Activated CD4-positive, alpha-beta T cell treated with anti-CD3 and anti-CD28 coated beads for 24 hours (primary cell): ENCODE results near the gene NCOR2.
"Not testable (repeated sequence)": the region's sequence is repeated elsewhere in the genome, so short reads cannot be mapped to it uniquely, and the experiment has no call there.

Experiments
- DNase-seq, 2 donors: peaks; one replicate each; pipeline ENCODE4 v3.0.0-alpha.2; 2020; ENCODE audit warnings: low read depth in 2 of 2

The NCOR2 gene

GRCh38 chr12:124601706-124602105 is 34.3 kb upstream of the NCOR2 start:
- no peak for DNase-seq

GRCh38 chr12:124599074-124599999 is 31.9 kb upstream of the NCOR2 start:
- DNase-seq: no peak

- no peak for DNase-seq
Measured at GRCh38 chr12:124597041-124597440, 29.6 kb upstream of the NCOR2 start.

GRCh38 chr12:124595444-124595843 is 28.0 kb upstream of the NCOR2 start:
- no peak for DNase-seq

GRCh38 chr12:124594851-124595250 is 27.4 kb upstream of the NCOR2 start:
- no peak for DNase-seq

- no peak for DNase-seq
Measured at GRCh38 chr12:124593851-124594401, 26.5 kb upstream of the NCOR2 start.

- no peak for DNase-seq
Measured at GRCh38 chr12:124593176-124593575, 25.8 kb upstream of the NCOR2 start.

- DNase-seq: no peak
Measured at GRCh38 chr12:124592481-124593160, 25.2 kb upstream of the NCOR2 start.

- no peak for DNase-seq
Measured at GRCh38 chr12:124592050-124592449, 24.6 kb upstream of the NCOR2 start.

- no peak for DNase-seq
Measured at GRCh38 chr12:124590447-124590846, 23.0 kb upstream of the NCOR2 start.

GRCh38 chr12:124588751-124589267 is 21.4 kb upstream of the NCOR2 start:
- DNase-seq: peak in 1 of 2 donors; percentile 31

GRCh38 chr12:124588018-124588634 is 20.7 kb upstream of the NCOR2 start:
- DNase-seq: no peak

GRCh38 chr12:124586756-124587155 is 19.3 kb upstream of the NCOR2 start:
- no peak for DNase-seq

- DNase-seq: not testable (repeated sequence)
Measured at GRCh38 chr12:124584494-124584893, 17.1 kb upstream of the NCOR2 start.

GRCh38 chr12:124583854-124584253 is 16.4 kb upstream of the NCOR2 start:
- DNase-seq: no peak

GRCh38 chr12:124582108-124582424 is 14.7 kb upstream of the NCOR2 start:
- no peak for DNase-seq

- DNase-seq: no peak
Measured at GRCh38 chr12:124581307-124582107, 14.1 kb upstream of the NCOR2 start.

- DNase-seq: no peak
Measured at GRCh38 chr12:124579921-124580517, 12.6 kb upstream of the NCOR2 start.

GRCh38 chr12:124578854-124579253 is 11.4 kb upstream of the NCOR2 start:
- no peak for DNase-seq

- DNase-seq: no peak
Measured at GRCh38 chr12:124578445-124578844, 11.0 kb upstream of the NCOR2 start.

GRCh38 chr12:124577986-124578385 is 10.6 kb upstream of the NCOR2 start:
- DNase-seq: no peak
